NCI-H1105 (cell line): ENCODE results near the gene SMIM24.
"Not testable (repeated sequence)": the region's sequence is repeated elsewhere in the genome, so short reads cannot be mapped to it uniquely, and the experiment has no call there.

Experiments used
- DNase-seq: peaks from one replicate; lab custom pipeline; 2025; lab: John Stamatoyannopoulos, UW

Gene SMIM24

DNA sequence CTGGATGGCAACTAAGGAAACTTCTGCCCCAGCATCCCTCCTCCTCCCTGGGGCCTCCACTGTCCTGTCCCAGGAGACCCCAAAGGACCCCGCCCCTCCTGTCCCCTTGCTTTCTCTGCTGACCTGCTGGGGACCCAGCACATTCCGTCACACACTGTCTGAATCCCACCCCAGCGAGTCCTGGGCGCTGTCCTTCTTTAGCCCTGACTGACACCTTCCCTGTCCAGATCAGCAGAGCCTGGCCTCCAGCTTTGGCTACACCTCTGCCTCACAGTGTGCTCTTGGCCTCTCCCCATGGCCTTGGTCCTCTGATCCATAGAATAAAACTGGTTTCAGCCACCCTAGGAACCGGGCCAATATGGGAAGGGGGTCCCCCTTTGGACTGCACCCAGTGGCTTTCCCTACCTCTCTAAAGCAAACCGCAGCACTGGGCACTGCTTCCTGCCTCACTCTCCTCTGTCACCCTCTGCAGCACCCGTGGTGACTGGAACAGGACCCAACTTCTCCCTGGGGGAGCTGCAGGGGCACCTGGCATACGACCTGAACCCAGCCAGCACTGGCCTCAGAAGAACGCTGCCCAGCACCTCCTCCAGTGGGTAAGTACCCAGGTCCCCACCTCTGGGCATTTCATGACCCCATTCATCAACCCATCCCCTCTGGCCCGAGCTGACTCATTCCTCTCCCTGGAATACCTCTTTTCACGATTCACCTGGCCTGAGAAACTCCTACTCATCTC, 46.4 kb downstream of the SMIM24 start:
- DNase-seq: no peak

DNA sequence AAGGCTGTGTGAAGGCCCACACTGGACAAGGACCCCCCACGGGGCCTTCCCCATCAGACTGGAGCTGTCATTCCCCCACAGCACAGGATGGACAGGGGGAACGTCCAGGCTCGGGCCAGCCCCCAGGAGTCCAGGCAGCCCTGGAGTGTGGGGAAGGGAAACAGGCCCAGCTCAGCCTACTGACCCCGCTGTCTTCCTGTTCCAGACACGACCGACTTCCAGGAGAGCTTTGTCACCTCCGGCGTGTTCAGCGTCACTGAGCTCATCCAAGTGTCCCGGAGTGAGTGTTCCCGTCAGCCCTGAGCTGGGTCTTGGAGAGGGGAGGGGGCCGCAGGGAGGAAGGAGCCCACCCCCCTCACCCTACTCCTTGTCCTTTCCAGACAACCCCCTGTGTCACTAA, 47.0 kb downstream of the SMIM24 start:
- DNase-seq: no peak

DNA sequence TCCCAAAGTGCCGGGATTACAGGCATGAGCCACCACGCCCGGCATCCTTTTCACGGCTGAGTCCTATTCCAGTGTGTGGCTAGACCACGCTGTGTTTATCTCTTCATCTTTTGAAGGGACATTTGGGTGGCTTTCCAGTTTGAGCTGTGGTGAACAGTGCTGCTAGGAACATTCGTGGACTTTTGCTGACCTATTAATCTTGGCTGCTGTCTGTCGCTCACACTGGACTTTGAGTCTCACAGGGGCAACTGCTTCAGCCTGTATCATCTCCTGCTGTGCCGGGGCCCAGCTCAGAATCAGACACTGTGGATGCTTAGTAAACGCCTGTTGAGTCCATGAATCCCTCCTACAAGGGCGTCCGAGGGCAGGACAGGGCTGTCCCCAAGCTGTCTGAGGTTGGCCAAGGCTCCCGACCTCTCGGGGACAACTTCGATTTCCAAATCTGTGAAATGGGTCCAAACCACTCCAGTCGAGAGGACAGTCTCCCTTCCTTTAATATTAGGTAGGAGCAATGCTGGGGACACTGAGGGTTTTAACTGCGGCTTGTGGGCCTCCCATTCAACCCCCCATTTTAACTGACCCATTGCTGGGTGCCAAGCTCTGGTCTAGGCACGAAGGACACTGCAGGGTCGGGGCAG, 48.4 kb downstream of the SMIM24 start:
- DNase-seq: no peak

DNA sequence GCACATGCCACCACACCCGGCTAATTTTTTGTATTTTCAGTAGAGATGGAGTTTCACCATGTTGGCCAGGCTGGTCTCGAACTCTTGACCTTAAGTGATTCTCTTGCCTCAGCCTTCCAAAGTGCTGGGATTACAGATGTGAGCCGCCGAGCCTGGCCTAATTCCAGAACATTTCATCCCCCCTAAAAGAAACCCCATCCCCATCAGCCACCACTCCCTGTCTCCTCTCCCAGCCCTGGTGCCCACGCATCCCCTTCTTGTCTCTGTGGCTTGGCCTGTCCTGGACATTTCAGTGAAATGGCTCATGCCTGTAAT, 50.0 kb downstream of the SMIM24 start:
- DNase-seq: not testable (repeated sequence)

DNA sequence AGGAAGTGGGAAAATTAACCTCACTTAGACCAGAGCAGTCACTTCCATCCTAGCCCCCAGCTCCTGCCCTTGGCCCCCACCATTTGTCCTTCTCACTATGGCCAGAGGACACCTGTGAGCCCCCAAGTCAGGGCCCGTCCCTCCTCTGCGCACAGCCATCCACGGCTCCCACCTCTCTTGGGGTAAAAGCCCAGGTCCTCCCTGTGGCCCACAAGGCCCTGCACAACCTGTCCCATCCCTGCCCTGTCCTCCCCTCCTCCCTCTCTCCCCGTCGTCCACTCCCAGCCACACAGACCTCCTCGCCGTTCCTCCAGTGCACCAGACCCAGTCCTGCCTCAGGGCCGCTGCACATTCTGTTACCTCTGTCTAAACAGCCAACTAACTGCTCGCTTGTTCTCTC, 53.9 kb downstream of the SMIM24 start:
- no peak for DNase-seq
